ENCODE data around the gene WDFY4.

- TF ChIP-seq CTCF (conservative IDR thresholded peaks at IDR 0.05 in 1 of 2, IDR thresholded peaks at IDR 0.05 in 1 of 2; ENCODE audit: extremely low read depth in 1 of 2, insufficient read depth in 1 of 2, low read depth in 1 of 2, low read length in 2 of 2) (no peak), EZH2 (IDR thresholded peaks at IDR 0.05; ENCODE audit: borderline replicate concordance, low read length) (no peak)
Measured at GRCh38 chr10:48924988-48925387, 240.3 kb downstream of the WDFY4 start.

Data from mammary epithelial cell (primary cell).